HTR-8/SVneo (cell line): ENCODE measurements around the gene KLKB1.
"Not testable (repeated sequence)": the region's sequence is repeated elsewhere in the genome, so short reads cannot be mapped to it uniquely, and the experiment has no call there.

ENCODE experiments used
- DNase-seq: peaks from one replicate; pipeline ENCODE4 v3.0.0; 2011; ENCODE audit warnings: low spot score, mixed read lengths; ENCODE audit not compliant: insufficient read length
- FAIRE-seq: peaks from 2 replicates; lab custom pipeline; 2011; peaks lifted over from hg19 to GRCh38; lab: Jason Lieb, UNC

The KLKB1 gene

DNA sequence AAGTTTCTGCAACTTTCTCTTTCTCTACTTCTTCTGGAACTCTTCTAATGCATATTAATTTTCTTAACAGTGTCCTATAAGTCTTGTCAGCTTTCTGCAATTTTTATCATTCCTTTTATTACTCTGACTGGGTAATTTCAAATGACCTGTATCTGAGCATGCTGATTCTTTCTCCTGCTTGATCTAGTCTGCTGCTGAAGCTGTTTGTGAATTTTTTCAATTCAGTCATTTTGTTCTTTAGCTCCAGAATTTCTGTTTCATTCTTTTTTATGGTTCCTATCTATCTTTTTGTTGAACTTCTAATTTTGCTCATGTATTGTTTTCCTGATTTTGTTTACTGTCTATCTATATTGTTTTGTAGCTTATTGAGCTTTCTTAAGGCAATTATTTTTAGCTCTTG lies 1.5 kb upstream of the KLKB1 start:
- FAIRE-seq (no peak), DNase-seq (no peak)

DNA sequence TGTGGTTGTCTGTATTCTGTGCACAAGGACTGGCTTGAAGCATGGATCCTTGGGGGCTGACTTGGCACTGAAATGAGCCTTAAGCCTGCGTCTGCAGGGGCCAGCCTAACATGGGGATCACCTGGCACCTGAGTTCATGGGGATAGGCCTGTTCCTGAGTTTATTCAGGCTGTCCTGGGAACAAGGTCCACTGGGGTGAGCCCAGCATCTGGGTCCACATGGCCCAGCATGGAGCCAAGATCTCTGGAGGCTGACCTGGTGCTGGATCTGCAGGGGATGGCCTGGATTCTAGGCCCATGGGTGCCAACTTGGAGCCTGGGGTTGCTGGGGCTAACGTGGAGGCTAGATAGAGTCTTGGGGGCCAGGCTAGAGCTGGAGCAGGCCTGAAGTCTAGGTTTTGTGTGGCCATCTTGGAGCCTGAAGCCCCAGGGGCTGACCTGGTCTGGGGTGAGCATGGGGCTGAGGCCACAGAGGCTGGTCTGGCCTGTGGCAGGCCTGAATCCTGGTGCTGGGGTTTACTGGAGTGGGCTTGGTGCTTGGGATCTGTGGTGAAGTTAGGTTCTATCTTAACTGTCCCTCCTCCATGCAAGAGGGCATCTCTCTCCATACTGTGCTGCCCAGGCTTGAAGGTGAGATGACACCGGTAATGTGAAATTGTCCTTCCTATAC lies 652 bp upstream of the KLKB1 start:
- FAIRE-seq (no peak), DNase-seq (no peak)

DNA sequence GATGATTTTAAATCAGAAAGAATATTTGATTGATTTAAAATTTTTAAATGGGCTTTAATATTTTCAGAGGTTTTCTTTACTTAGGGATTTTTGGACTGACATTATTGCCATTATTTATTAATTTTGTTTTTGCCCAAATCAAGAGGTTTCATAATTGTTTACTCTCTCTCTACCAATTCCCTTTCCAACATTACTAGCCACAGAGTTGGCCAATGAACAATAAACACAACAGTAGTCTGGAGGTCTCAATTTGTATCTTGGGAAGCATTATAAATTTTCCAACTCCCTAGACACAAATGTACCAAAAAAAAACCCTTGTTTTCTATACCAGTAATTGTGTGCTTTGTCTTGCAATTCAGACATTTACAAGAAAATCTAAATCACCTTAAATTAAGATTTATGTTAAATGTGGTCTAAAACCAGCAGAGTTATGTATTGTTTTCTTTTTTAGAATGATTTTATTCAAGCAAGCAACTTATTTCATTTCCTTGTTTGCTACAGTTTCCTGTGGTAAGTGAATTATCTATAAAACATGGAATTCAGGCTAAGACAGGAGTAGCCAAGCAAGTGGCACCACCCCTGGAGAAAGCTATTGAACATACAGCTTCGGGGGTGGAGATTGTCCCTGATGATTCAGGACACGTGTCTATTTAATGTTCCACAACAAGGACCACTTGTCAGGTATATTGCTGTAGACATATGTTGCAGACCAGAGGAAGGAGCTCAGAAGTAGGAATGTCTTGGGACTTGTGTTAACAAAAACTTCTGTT lies 622 bp downstream of the KLKB1 start:
- no peak for FAIRE-seq
- no peak for DNase-seq

DNA sequence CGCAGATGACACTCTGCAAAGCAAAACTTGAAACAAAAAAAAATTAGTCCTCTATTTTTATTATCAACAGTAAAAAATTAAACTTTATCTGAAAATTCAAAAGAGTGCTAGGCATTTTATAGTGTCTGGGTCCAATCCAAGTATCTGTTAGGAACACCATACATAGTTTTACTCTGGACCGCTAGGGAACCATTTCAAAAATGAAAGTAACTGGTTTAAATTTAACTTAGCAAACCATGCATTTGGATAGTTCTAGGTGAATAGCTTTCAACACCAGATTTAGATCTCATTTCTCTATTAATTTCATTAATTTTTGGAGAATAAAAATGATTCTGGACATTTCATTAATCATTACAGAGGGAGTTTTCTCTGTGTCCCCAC lies 1.2 kb downstream of the KLKB1 start:
- DNase-seq, result no peak
- FAIRE-seq, result no peak

DNA sequence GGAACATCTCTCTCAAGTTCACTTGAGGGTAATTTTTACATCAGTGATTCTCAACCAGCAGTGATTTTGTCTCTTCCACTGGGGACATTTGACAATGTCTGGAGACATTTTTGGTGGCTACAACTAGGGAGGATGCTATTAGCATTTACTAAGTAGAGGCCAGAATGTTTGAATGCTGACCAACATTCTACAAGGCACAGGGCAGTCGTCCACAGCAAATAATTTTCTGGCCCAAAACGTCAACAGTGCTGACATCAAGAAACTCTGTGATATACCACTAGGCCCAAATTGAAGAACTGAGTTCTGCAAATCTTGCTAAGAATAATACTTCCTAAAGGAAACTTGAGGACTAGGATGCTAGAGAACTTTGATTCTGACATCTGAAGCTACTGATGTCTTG lies 7.1 kb downstream of the KLKB1 start:
- DNase-seq (no peak), FAIRE-seq (no peak)

DNA sequence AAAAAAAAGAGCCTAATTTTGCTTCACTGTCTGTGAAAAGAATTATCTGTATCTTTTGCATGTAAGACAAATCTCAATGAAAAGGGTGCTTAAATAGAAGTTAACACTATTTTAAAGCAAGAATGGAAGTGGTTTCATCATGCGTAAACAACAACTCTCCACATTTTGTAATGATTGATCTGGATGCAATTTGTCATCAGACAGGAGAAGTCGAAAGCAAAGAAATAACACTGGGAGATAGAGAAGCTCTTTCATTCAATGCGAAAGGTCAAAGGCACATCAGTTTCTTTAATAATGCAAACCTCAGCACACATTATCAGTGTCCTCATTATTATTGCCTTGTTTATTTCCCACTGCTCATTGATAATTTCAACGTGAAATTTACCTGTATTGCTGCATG lies 8.8 kb downstream of the KLKB1 start:
- FAIRE-seq (no peak), DNase-seq (no peak)

DNA sequence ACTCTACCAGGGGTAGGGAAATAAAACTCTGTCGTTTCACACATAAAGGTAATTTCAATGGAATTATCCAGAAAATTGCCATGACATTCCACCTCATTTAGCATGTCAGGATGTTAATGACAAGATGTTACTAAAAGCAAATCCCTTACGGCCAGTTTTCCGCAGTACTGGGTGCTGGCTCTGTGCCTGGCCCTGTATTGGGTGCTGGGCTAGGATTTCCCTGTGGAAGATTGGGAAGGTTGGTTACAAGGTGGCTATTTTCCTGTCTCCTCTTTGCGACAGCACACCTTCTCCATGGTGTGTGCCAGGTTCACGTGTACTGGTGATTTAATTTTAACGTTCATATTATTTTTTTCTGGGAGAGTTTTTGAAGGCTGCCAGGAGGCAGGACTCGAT lies 13.1 kb downstream of the KLKB1 start:
- DNase-seq, result no peak
- FAIRE-seq, result no peak

DNA sequence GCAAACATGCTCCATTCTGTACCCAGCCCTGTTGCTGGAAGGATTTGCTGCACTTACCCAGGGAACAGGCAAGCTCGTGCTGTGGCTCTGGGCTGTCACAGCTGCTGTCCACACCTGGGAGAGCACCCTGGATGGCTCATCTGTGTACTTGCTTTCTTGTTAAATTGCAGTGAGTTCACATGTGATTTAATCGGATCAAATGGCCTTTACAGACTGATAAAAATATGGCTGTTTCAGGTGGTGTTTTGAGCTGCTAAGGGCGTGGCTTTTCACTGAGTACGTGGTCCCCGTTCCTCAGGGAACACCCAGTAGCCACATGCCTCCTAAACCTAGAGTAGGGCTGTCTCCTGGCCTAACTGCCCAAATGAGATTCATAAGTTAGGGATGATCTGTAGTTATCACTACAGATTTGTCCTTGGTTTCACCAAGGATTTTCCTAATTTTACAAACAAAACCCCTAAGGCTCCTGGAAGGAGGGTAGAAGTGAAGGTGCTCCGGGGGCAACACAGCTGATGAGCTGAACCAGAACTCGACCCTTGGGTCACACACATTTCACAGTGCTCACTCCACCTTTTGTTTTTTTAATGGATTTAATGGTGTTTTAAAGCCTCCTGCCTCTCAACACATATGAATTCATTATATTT lies 13.7 kb downstream of the KLKB1 start:
- DNase-seq, result no peak
- FAIRE-seq, result no peak

DNA sequence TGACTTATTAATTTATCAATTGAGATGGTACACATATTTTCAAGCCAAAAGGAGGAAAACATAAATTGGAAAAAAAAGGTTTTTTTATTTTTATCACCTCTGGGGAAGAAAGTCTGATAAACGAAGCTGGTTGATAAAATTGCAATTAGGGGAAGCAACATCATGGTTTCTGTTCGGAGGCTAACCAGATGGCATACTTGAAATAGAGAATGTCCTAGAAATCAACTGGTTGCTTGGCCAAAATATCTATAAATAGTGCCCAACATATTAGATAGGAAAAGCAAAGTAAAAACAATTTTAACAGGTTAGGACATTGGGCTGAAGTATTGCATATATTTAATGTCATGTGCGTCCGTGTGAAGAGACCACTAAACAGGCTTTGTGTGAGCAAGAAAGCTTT lies 14.3 kb downstream of the KLKB1 start:
- no peak for DNase-seq
- no peak for FAIRE-seq

DNA sequence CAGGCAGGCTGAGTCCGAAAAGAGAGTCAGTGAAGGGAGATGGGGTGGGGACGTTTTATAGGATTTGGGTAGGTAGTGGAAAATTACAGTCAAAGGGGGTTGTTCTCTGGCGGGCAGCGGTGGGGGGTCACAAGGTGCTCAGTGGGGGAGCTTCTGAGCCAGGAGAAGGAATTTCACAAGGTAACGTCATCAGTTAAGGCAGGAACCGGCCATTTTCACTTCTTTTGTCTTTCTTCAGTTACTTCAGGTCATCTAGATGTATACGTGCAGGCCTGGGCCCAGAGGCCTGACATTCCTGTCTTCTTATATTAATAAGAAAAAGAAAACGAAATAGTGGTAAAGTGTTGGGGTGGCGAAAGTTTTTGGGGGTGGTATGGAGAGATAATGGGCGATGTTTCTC lies 14.7 kb downstream of the KLKB1 start:
- FAIRE-seq, DNase-seq: not testable (repeated sequence)

DNA sequence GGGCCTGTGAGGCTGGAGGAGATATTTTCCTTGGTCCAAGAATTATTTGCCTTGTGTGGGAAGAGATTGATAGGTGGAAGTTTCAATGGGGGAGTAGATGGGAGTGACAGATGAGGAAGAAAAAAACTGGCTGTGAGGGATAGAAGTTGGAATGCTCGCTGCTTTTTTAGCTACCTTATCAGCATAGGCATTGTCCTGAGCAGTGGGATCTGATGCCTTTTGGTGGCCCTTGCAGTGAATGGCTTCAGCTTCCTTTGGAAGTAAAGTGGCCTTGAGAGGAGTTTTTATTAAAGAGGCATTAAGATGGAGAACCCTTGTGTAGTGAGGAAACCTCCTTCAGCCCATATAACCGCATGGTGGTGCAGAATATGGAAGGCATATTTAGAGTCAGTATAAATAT lies 16.0 kb downstream of the KLKB1 start:
- DNase-seq (no peak), FAIRE-seq (no peak)

DNA sequence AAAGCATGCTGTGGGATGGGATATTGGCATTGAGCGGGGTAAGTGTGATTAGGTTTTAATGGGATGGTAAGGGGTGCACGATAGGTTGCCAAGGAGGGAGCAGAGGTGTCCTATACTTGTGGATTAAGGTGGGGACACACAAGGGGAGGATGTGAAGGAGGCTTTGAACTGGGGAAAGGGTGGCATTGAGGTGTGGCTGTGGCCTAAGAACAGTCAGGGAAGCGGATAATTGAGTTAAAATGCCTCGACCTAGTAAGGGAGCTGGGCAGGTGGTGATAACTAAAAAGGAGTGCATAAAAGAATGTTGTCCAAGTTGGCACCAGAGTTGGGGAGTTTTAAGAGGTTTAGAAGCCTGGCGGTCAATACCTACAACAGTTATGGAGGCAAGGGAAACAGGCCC lies 17.5 kb downstream of the KLKB1 start:
- no peak for DNase-seq
- FAIRE-seq, result no peak

DNA sequence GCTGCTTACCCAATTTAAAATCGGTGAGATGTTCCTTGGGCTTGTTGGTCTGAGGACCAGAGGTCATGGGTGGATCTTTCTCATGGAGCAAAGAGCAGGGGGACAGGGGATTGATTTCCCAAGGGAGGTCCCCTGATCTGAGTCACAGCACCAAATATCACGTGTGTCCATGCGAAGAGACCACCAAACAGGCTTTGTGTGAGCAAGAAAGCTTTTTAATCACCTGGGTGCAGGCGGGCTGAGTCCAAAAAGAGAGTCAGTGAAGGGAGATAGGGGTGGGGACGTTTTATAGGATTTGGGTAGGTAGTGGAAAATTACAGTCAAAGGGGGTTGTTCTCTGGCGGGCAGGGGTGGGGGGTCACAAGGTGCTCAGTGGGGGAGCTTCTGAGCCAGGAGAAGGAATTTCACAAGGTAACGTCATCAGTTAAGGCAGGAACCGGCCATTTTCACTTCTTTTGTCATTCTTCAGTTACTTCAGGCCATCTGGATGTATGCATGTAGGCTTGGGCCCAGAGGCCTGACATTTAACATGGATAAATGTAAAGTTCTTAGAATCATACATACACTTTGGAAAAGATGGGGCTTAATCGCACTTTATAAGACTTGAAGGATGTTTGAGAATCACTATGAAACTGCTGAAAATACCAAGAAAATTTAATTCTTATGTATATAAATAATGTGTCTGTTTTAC lies 19.9 kb downstream of the KLKB1 start:
- DNase-seq, FAIRE-seq: not testable (repeated sequence)

DNA sequence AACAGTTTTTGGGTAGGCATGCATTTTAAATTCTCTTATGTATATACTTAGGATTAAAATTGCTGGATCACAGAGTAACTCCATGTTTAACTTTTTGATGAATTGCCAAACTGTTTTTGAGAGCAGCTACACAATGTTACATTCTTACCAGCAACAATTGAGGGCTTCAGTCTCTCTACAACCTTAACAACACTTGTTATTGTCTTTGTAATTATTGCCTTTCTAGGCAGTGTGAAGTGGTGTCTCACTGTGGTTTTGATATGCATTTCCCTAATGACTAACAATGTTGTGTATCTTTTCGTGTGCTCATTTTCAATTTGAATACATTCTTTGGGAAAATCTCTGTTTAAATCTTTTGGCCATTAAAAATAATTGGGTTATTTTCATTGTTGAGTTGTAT lies 21.3 kb downstream of the KLKB1 start:
- FAIRE-seq, result no peak
- DNase-seq, result no peak

DNA sequence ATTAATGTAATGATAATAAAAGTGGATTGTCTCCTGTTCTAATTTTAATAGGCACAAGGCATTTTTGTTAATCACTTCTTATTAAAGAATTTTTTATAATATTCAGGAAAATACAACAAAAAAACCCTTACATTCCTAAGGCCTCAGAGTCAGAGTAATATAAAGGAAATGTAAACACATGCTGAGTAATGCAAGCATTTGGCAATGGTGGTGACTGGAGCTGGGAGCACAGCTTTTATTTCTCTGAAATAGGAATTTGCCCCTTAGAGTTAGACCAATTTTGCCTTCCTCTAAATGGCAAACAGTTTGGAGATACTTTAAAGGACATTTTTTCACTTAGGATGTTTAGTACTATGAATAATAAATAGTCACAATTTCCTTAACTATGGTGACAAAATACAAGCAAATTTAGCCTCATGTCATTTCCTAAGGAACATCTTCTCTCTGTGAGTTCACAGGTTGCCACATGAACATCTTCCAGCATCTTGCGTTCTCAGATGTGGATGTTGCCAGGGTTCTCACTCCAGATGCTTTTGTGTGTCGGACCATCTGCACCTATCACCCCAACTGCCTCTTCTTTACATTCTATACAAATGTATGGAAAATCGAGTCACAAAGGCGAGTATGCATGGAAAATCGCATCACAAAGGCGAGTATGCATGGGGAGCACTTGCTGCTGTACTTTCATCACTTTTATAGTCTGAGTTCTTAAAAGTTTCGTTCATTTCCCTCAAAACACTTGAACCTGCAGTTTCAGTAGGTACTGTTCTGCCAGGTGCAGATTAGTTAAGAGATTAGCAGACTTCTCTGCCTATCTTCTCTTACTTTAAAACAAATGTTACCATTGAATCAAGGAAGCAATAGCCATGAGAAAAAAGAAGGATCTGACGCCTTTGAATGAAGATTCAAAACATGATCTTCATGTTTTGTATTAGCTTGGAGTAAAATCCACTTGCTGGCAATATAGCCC lies 22.8 kb downstream of the KLKB1 start:
- FAIRE-seq, result no peak
- no peak for DNase-seq

DNA sequence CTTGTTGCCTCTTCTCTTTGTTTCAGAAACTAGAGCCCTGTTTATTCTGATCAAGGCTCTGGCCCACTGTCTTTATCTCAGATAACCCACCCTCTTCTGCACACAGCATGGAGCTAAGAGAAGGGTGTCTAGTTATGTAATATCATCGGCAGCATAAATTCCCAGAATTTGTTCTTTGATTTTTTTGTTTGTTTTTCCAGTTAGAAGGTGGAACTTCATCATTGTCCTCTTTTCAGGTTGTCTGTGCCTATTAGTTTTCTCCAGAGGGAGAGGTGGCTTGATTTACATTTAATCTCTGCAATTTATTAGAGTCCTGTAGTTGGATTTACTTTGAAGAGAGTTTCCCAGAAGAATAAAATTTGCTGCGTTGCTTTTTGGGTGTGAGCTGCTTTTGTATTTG lies 23.5 kb downstream of the KLKB1 start:
- no peak for DNase-seq

DNA sequence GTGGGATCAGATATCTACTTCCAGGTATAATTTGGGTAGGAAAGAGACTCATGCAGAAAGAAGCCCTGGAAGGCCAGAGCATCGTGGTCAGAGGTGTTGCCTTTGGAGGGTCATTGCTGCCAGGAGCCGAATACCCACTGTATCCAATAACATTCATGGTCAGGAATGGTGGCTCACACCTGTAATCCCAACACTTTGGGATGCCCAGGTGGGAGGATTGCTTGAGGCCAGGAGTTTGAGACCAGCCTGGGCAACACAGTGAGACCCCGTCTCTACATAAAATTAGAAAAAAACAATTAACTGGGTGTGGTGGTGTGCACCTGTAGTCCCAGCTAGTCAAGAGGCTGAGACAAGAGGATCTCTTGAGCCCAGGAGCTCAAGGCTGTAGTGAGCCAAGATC lies 27.8 kb downstream of the KLKB1 start:
- FAIRE-seq (no peak), DNase-seq (no peak)

More for the DNA sequence above, 23.5 kb downstream of the KLKB1 start:
- no peak for FAIRE-seq

DNA sequence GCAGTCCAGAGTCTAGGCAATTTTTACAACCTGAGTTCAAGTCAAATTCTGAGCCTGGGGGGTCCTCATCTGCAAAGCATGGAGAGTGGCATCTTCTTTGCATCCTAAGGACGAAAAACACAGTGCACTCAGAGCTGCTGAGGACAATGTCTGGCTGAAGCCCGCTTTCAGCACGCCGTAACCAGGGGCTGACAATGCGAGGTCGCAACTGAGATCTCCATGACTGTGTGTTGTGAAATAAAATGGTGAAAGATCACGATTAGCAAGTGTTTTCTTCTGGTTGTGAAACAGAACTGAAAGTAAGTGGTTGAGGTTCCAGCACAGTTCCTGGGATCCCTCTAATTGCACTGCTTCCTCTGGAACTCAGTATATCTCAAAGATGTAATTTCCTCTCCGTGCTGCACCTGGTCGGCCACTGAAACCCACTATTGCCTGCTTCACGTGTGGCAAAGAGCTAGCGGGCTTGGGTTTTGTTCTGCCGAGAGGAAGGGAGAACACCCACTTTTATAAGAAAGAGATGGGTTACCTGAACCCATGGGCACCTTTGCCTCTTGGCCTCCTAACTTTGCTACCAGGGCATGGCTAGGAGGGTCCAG lies 31.0 kb downstream of the KLKB1 start:
- DNase-seq, result no peak
- FAIRE-seq, result no peak

DNA sequence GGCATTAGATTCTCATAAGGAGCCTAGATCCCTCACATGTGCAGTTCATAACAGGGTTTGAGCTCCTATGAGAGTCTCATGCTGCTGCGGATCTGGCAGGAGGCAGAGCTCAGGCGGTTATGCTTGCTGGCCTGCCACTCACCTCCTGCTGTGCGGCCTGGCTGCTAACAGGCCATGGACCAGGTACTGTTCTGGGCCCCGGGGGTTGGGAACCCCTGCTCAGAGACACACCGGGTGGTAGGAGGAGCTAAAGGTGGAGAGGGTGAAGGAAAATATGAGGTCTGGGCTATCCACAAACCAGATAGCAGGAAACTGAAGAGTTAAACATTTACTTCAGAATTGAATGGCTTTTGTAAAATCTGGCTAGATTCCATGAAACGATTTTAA lies 32.8 kb downstream of the KLKB1 start:
- FAIRE-seq, result no peak

More for the DNA sequence above, 32.8 kb downstream of the KLKB1 start:
- no peak for DNase-seq
